Smooth muscle cell (in vitro differentiated cells): ENCODE data around the gene DDX51. TPM values are rescaled to one million over a fixed set of nuclear protein-coding genes. Genes with fewer than 3 reads are reported as not detected.

ENCODE experiments used
- DNase-seq: peaks from one replicate; lab custom pipeline; 2025; ENCODE audit not compliant: unreplicated experiment; lab: John Stamatoyannopoulos, UW
- H2AFZ ChIP-seq: fragments of 200-600 bp; sonication (generic); 2 replicates; pipeline ENCODE4 v1.6.0; 2016; ENCODE audit warnings: antibody characterized with exemption, low read depth, mild to moderate bottlenecking
- H3F3A ChIP-seq: fragments of 200-600 bp; sonication (generic); 2 replicates; pipeline ENCODE4 v1.6.0; 2017; ENCODE audit warnings: antibody characterized with exemption, low read depth
- H3K27ac ChIP-seq: fragments of 200-600 bp; sonication (generic); 2 replicates; pipeline ENCODE4 v1.5.1; 2016; ENCODE audit warnings: low read depth, mild to moderate bottlenecking
- H3K27me3 ChIP-seq: fragments of 200-600 bp; sonication (generic); 2 replicates; pipeline ENCODE4 v1.6.1; 2016; ENCODE audit warnings: low read depth, mild to moderate bottlenecking
- H3K36me3 ChIP-seq: fragments of 200-600 bp; sonication (generic); 2 replicates; pipeline ENCODE4 v1.5.1; 2016; ENCODE audit warnings: low read depth
- H3K4me1 ChIP-seq: fragments of 200-600 bp; sonication (generic); 2 replicates; pipeline ENCODE4 v1.5.1; 2016; ENCODE audit warnings: low read depth
- H3K4me2 ChIP-seq: fragments of 200-600 bp; sonication (generic); 2 replicates; pipeline ENCODE4 v1.6.0; 2016; ENCODE audit warnings: mild to moderate bottlenecking
- H3K4me3 ChIP-seq: fragments of 200-600 bp; sonication (generic); 2 replicates; pipeline ENCODE4 v1.5.1; 2016; ENCODE audit warnings: mild to moderate bottlenecking
- H3K79me2 ChIP-seq: fragments of 200-600 bp; sonication (generic); 2 replicates; pipeline ENCODE4 v1.6.0; 2016; ENCODE audit warnings: low read depth, mild to moderate bottlenecking
- H3K9ac ChIP-seq: fragments of 200-600 bp; sonication (generic); 2 replicates; pipeline ENCODE4 v1.6.0; 2016; ENCODE audit warnings: low read depth
- H3K9me3 ChIP-seq: fragments of 200-600 bp; sonication (generic); replicated peaks from 2 replicates; pipeline ENCODE4 v1.5.1; 2016; ENCODE audit warnings: low read depth
- H4K20me1 ChIP-seq: fragments of 200-600 bp; sonication (generic); 2 replicates; pipeline ENCODE4 v1.6.0; 2016; ENCODE audit warnings: low read depth
- CTCF ChIP-seq: fragments of 200-600 bp; sonication (generic); IDR thresholded peaks from 2 replicates; pipeline ENCODE4 v1.5.1; 2017; ENCODE audit warnings: borderline replicate concordance, mild to moderate bottlenecking, antibody characterized with exemption; ENCODE audit not compliant: insufficient read depth, poor library complexity, severe bottlenecking
- WGBS: methylation state at CpG from one replicate; pipeline ENCODE4 v1.1.7; 2016; ENCODE audit warnings: low lambda C conversion rate; 5-methylcytosine and 5-hydroxymethylcytosine counted together
- polyA plus RNA-seq: library from polyadenylated mRNA; unstranded; fragments of >200 nt; fragmentation: Nextera tagmentation; extraction: Ambion mirVana; gene quantifications from 2 replicates; pipeline ENCODE4 v1.2.1, GENCODE V29; 2016
- total RNA-seq: library from RNA; depleted of rRNA; stranded (reverse); fragments of >200 nt; gene quantifications from 2 replicates; pipeline ENCODE4 v1.2.3, GENCODE V29; 2014

Gene DDX51
- total and polyA plus RNA-seq, 2 experiments from 2014 or later = 1.6 to 12.5 TPM

GRCh38 chr12:132173135-132174014, 29.3 kb upstream of the DDX51 start:
- H4K20me1 ChIP-seq = no peaks in the 10 kb centered on the region
- no peak for DNase-seq
- H3K27ac ChIP-seq = no peak overlapping the region
- no peaks in the 10 kb centered on the region for H3F3A ChIP-seq
- no peak overlapping the region for H2AFZ ChIP-seq
- H3K4me2 ChIP-seq = no peak overlapping the region
- TF ChIP-seq CTCF = no peak
- H3K36me3 ChIP-seq = no peaks in the 10 kb centered on the region
- H3K79me2 ChIP-seq = no peaks in the 10 kb centered on the region
- H3K9ac ChIP-seq = no peak overlapping the region
- no peaks in the 10 kb centered on the region for H3K4me1 ChIP-seq
- H3K27me3 ChIP-seq = peaks cover 25% of the 10 kb centered on the region
- H3K9me3 ChIP-seq = no peaks in the 10 kb centered on the region
- 82% methylated on average over 24 of the region's 35 CpGs for WGBS
- no peak overlapping the region for H3K4me3 ChIP-seq

GRCh38 chr12:132172619-132173018, 28.5 kb upstream of the DDX51 start:
- WGBS = 94% methylated on average over 15 of the region's 15 CpGs
- Histone ChIP-seq H3F3A (no peaks in the 10 kb centered on the region), H3K36me3 (no peaks in the 10 kb centered on the region)

GRCh38 chr12:132171968-132172521, 27.9 kb upstream of the DDX51 start:
- Histone ChIP-seq H3F3A (no peaks in the 10 kb centered on the region), H3K36me3 (no peaks in the 10 kb centered on the region), H2AFZ (no peak overlapping the region), H3K9me3 (no peaks in the 10 kb centered on the region), H3K27ac (no peak overlapping the region), H3K27me3 (peaks cover 25% of the 10 kb centered on the region), H3K4me1 (no peaks in the 10 kb centered on the region), H3K4me2 (no peak overlapping the region), H3K9ac (no peak overlapping the region), H4K20me1 (no peaks in the 10 kb centered on the region), H3K79me2 (no peaks in the 10 kb centered on the region), H3K4me3 (no peak overlapping the region)
- TF ChIP-seq CTCF = no peak
- DNase-seq = no peak
- WGBS = 92% methylated on average over 28 of the region's 28 CpGs

More at GRCh38 chr12:132172619-132173018, 28.5 kb upstream of the DDX51 start:
- H3K4me2 ChIP-seq = no peak overlapping the region
- H3K27me3 ChIP-seq = peaks cover 25% of the 10 kb centered on the region
- H4K20me1 ChIP-seq = no peaks in the 10 kb centered on the region
- no peaks in the 10 kb centered on the region for H3K4me1 ChIP-seq
- DNase-seq = no peak
- H3K9ac ChIP-seq = no peak overlapping the region
- no peak overlapping the region for H3K27ac ChIP-seq
- H3K4me3 ChIP-seq = no peak overlapping the region
- no peaks in the 10 kb centered on the region for H3K9me3 ChIP-seq
- no peak for TF ChIP-seq CTCF
- H3K79me2 ChIP-seq = no peaks in the 10 kb centered on the region
- H2AFZ ChIP-seq = no peak overlapping the region
